Measurements from ENCODE around the gene ATP2C2.
"Not testable (repeated sequence)": the region's sequence is repeated elsewhere in the genome, so short reads cannot be mapped to it uniquely, and the experiment has no call there.

Gene ATP2C2

DNA sequence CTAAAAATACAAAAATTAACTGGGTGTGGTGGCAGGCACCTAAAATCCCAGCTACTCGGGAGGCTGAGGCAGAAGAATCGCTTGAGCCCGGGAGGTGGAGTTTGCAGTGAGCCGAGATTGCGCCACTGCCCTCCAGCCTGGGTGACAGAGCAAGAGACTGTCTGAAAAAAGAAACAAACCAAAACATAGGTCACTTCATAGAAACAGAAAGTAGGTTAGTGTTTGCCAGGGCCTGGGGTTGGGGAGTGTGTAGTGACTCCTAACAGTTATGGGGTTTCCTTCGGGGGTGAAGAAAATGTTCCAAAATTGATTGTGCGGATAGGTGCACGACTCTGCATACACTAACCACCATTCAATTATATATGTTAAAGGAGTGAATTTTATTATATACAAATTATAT lies 59.2 kb downstream of the ATP2C2 start:
- no peak for DNase-seq
- intact Hi-C loops (cut with DNase I) = no loop called here

DNA sequence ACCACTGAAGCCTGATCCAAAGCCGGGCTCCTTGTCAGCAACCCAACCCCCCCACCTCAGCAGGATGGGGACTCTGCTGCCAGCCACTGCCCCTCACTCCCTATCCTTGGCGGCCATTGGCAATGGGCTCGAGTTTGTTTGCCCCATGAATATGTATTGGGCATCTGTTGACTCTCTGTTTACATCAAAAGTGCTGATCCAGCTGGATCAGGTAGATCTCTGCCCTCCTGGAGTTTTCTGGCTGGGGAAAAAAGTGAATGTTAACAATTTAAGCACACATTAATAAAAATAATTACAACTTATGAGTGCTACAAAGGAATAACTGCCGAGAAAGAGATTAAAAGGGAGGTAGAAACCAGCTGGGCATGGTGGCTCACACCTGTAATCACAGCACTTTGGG lies 62.5 kb downstream of the ATP2C2 start:
- no peak for DNase-seq
- intact Hi-C loops (cut with DNase I) = loop anchor here (10.0 kb wide), 1 partner anchor 54 kb away; no protein-coding TSS in a partner anchor

DNA sequence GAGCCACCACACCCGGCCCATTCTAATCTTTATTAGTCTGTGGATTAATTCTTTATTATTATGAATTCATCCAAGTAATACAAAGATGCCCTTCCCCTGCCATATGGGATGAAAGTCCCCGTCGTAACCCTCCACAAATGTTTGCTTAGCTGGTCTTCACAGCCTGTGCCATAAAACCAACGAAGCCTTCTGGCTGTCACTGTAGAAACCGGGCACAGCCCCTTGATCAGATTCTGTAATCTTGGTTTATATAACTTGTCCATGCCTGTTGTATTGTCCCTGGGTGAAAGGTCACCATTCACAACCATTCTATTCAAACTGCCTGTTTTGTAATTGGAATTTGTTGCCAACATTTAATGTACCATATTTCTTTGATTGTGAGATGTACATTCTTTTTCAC lies 66.5 kb downstream of the ATP2C2 start:
- intact Hi-C loops (cut with DNase I) = loop anchor here (10.0 kb wide), 1 partner anchor 50 kb away; no protein-coding TSS in a partner anchor
- DNase-seq = no peak

DNA sequence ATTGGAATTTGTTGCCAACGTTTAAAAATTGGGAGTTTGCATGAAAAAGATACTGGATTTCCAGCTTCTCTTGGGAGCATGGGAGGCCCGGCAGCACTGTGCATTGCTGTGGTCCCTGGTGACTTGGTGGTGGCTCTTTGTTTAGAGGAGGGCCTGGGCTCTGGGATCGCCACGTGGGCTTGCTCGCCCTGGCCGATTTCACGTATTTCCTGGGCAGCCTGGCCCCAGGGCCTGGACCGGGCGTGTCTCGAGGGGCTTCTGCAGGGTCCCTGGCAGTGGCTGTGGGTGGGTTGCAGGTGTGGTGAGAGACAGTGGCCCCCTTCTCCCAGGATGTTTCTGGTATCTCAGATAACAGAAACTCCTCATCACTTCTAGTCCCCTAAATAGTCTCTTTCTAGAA lies 67.9 kb downstream of the ATP2C2 start:
- no peak for DNase-seq
- intact Hi-C loops (cut with DNase I) = loop anchor here (10.0 kb wide), 1 partner anchor 49 kb away; no protein-coding TSS in a partner anchor

DNA sequence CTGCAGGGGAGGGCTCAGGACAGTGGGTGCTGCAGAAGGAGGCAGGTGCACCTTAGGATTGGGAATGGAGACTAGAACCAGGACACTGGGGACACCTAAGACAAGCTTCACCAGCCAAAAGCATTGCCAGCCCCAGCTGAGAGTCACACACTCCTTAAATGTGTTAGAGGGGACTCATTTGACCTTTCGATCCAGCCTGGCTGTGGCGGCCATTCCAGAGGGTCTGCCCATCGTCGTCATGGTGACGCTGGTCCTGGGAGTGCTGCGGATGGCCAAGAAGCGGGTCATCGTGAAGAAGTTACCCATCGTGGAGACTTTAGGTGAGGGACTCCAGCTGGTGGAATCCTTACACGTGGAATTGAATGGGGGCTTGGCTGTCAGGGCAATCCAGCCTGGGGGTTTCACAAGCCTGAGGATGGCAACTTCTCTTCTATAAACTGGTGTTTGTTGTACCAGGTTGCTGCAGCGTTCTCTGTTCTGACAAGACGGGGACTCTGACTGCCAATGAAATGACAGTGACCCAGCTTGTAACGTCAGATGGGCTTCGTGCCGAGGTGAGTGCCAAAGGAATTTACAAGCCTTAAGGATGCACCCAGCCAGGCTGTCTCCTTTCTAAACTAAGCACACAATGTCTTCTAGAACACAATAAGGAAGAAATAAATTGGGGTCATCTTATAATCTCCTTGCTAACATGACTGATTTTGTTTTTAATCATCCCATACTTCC lies 70.8 kb downstream of the ATP2C2 start:
- no peak for DNase-seq
- intact Hi-C loops (cut with DNase I) = loop anchor here (10.0 kb wide), 1 partner anchor 46 kb away; no protein-coding TSS in a partner anchor

DNA sequence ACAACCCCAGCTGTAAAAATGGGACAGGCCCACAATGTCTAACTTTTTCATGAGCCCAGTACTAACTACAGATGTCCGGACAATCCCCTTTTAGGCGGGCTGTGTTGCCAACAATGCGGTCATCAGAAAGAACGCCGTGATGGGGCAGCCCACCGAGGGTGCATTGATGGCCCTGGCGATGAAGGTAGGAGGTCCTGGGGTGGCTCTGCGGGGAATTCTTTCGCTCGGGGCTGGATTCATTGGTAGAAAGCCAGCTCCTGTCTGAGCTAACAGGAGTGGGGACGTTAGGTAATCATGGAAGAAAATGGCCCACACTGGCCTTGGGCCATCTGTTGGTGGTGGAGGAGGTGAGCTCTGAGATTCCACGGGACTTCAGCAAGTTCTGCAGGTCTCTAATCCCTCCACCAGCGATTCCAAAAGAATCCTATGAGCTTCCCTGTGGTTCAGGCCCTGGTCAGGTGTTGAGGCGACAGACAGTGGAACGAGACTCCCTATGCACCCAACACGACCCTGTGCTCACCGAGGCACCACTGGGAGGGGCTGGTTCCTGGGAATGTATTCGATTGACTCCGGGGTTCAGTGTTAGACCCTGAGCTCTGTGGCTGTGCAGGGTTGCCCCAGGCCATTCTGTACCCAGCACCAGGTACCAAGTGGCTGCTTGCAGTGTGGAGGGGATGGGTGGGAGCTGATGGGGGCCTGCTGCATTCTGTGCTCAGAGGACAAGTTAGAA lies 74.2 kb downstream of the ATP2C2 start:
- DNase-seq = no peak
- intact Hi-C loops (cut with DNase I) = no loop called here

DNA sequence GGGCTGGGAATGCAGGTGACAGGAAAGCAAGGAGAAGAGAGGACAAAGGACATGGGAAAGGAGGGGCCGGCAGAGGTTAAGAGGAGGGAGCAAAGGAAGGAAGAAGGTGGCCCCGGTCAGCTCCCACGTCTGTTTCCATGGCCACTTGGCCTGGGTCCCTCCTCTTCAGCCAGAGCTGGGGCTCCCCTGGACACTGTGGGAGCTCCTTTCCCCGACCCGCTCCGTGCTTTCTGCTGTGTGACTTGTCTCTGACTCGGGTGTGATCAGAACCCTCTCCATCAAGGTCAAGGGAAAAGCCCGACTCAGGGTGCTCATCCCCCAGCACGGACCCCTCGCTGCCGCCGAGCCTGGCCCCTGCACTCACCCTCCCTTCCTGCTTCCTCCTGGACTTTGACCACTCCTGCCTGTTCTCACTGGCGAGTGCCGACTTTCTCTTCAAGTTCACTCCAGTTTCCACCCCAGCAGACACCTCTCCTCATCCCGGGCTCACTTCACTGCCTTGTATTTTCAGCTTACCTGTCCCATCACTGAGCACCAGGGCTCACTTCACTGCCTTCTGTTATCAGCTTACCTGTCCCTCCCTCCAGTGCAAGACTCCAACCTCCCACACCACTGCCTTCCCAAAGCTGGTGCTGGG lies 74.9 kb downstream of the ATP2C2 start:
- DNase-seq = no peak
- intact Hi-C loops (cut with DNase I) = no loop called here

DNA sequence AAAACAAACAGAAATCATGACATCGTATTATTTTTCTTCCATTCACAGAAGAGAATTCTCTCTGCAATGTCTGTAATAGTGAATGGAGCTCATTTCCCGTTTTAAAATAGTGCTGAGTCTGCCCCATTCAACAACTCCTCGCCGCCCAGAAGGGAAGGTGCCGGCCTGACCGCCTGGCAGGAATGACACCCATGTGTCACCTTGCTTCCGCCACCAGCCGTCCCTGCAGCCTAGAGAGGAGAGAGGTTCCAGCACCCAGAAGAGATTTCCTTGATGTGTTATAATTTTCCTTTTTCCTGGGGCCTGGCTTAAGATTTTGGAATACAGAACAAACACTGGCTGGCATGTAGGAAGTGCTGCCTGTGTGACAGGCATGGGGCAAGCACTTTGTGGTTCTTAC lies 76.1 kb downstream of the ATP2C2 start:
- no peak for DNase-seq
- intact Hi-C loops (cut with DNase I) = no loop called here

DNA sequence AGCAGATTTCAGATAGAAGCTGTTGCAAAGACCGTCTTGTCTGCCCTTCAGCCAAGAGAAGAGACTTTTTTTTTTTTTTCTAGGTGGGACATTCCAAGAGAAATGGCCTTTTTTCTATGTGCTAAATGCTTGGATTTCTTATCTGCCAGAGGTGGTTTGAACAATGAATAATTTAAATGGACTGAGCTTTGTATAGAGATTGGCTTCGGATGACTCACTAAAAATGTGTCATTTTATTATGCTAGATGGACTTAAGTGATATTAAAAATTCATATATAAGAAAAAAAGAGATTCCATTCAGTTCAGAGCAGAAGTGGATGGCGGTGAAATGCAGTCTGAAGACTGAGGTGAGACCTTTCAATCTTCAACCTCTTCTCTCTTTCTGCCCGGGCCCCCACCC lies 77.7 kb downstream of the ATP2C2 start:
- DNase-seq = peak in 1 of 42 donors; percentile 10
- intact Hi-C loops (cut with DNase I) = no loop called here

DNA sequence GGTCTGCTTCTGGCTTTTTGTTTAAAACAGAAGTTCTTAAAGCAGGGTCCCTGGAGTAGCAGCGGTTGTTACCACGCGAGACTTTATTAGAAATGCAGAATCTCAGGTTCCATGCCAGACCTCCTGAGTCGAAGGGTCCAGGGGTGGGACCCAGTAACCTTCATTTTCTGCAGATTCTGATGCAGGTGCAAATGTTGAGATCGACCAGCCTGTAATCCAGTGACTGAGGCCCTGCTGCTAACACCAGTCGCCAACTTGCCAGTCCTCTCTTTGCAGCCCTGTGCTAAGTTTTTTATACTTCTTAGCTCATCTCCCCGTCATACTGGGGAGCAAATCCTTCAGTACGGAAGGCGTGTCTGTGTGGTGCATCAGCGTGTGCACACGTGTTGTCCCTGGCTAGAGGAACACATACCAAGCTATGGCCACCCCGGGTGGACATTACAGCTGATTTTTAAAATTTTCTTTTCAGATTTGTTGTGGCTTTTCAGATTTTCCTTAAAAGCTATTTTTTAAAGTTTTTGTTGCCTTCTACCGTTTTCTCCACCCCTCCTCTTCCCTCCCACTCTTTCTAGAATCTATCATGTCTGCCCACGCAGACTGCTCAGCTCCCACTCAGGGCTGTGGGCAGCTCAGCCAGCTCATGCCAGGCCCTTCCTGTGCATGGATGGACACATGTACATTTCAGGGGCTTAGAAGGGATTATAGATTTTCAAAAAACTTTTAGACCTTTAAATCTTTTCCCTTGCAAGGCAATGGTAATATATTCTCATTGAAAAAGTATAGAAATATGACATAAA lies 78.5 kb downstream of the ATP2C2 start:
- peak in 3 of 42 donors; percentile 10 to 24 (median 14) for DNase-seq
- intact Hi-C loops (cut with DNase I) = no loop called here

DNA sequence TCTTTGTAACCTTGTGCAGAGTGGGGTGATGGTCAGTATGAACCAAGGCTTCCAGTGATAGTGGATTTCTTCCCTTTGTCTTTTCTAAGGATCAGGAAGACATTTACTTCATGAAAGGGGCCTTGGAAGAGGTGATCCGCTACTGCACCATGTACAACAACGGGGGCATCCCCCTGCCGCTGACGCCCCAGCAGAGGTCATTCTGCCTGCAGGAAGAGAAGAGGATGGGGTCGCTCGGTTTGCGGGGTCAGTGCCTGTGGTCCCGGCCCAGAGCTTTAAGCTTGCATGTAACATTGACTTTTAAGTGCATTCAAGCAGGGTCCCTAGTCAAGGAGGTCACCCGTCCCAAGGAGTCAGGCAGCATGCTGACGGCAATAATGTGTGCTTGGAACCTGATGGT lies 80.1 kb downstream of the ATP2C2 start:
- intact Hi-C loops (cut with DNase I) = no loop called here
- DNase-seq = peak in 2 of 42 donors; percentile 2 to 7

DNA sequence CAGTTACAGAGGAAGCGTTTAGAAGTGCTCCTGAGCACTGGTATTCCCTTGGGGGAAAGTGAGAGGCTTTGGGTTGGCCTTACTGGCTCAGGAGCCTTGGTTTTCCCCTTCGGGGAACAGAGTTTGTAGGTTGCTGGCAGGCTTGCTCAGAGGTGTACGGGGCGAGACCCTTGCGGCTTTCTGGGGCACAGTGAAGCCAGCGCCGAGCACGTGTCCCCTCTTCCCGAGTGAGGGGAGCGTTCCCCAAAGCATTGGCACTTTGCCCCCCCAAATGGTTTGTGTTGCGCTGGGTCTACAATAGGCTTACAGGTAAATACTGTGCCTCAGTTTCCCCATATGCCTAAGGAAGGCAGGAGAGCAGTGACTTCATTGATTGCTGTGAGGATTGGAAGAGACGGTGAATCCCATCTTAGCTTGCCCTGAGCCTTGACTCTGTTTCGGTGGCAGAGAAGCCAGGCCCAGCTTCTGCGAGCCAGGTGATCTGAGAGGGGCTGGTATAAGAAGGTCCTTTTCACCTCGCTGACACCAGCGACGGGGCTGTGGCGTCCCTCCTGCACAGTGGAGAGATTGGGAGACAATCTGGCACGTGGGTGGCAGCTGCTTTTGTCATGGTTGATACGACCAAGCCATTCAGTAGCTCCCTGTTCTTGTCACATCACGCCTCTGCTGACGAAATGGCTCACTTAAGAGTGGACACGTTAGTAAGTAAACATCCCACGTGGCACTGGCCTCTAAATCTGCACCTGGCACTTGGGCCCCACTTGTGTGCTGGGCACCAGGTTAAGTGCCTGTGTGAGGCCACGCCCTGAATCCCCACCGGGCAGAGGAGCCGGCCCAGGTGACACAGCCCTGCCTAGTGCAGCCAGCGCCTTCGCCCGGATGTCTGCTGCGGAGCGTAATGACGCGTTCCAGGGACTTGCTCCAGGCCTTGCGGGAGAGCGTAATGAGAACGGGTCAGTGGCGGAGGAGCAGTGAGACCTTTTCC lies 81.1 kb downstream of the ATP2C2 start:
- DNase-seq = peak in 5 of 42 donors; percentile 5 to 39 (median 20)
- intact Hi-C loops (cut with DNase I) = no loop called here

DNA sequence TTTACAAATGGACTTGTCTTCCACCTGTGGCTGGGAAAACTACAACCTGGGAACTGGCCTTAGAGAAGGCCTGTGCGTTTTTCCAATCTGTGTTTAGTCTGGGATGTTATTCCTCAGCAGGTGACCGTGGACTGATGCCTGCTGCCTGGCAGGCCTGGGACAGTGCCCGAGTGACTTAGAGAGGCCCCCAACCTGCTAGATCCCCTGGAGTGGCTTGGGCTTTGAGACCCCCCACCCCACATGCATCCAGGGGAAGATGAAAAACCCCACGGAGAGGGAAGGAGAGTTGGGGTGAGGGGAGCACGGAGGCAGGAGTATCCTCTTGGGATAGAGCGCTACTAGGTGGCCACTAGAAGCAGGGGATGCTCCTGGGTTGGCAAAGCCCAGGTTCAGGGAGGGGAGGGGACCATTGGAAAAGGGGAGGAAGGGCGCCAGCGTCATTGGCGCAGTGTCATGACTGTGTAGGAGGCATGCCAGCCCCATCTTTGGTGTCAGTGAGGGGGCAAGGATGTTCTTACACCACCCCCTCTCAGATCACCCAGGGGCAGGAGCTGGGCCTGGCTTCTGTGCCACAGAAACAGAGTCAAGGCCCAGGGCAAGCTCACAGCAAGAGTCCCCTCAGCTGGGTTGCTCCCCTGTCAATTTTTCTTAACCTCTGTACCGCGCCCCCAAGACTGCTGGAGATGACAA lies 82.0 kb downstream of the ATP2C2 start:
- peak in 6 of 42 donors; percentile 2 to 24 (median 14) for DNase-seq
- intact Hi-C loops (cut with DNase I) = no loop called here

DNA sequence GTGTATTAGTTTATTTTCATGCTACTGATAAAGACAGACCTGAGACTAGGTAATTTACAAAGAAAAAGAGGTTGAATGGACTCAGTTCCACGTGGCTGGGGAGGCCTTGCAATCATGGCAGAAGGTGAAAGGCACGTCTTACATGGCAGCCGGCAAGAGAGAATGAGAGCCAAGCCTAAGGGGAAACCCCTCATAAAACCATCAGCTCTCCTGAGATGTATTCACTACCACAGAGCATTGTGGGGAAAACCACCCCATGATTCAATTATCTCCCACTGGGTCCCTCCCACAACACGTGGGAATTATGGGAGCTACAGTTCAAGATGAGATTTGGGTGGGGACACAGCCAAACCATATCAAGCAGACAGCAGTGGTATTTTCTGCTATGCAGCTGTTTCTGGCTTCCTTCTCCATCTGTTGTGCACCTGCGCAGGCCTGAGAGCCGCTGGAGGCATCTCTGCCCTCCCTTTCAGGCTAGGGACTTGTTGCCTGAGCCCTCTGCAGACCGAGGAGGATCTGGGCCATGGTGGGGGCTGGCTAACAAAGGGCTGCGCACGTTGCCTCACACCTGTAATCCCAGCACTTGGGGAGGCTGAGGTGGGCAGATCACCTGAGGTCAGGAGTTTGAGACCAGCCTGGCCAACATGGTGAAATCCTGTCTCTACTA lies 82.8 kb downstream of the ATP2C2 start:
- DNase-seq = peak in 6 of 42 donors; percentile 0 to 24 (median 3)
- intact Hi-C loops (cut with DNase I) = not testable (repeated sequence)

DNA sequence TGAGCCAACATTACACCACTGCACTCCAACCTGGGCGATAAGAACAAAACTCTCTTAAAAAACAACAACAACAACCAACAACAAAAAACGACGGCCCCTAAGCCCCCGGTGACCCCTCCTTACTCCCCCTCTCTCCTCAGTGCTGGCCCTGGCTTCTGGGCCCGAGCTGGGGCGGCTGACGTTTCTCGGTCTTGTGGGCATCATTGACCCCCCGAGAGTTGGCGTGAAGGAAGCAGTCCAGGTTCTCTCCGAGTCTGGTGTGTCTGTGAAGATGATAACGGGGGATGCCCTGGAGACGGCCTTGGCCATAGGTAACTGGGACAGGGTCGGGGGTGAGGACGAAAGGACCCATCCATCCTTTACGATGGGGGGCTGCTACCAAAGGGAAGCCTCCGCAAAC lies 83.4 kb downstream of the ATP2C2 start:
- DNase-seq = peak in 7 of 42 donors; percentile 2 to 14 (median 9)

DNA sequence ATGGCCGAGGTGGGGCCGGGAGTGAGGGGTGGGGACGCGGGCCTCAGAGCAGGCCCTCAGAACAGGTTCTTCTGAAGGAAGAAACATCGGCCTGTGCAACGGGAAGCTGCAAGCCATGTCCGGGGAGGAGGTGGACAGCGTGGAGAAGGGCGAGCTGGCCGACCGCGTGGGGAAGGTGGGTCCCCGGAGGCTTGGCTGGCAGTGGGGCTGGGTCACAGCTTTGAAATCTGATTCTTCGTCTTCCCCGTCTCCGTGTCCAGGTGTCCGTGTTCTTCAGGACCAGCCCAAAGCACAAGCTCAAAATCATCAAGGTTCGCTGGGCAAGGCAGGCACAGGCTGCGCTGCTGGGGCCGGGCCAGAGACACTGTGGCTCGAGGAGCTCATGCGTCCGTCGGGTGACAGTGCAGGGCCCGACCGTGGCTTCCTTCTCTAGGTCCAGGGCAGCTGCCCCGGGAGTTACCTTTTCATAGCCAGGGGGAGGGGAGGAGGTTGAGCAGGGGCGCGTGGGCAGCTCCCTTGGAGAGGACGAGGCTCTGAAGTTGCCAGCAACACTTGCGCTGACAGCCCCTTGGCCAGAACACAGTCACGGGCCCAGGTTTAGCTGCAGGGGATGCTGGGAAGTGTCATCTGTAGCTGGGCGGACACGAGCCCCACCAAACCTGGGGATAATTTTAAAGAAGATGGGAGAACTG lies 84.9 kb downstream of the ATP2C2 start:
- intact Hi-C loops (cut with DNase I) = no loop called here
- peak in 8 of 42 donors; percentile 6 to 33 (median 15) for DNase-seq

More for the DNA sequence above, 83.4 kb downstream of the ATP2C2 start:
- intact Hi-C loops (cut with DNase I) = no loop called here

Measured in head of caudate nucleus (tissue), 42 donors.